ENCODE measurements around the gene DPYD.

- no peak for TF ChIP-seq CTCF (IDR thresholded peaks at IDR 0.05; ENCODE audit: insufficient read depth, low read depth, low read length)
- TF ChIP-seq EZH2 (IDR thresholded peaks at IDR 0.05; ENCODE audit: insufficient read depth, low read length) = no peak
These were observed 43.5 kb downstream of the DPYD start for GRCh38 chr1:97877307-97877706.

Data from astrocyte (in vitro differentiated cells and primary cell).